ENCODE results near the gene CLTCL1. TPM values are rescaled to one million over a fixed set of nuclear protein-coding genes. Genes with fewer than 3 reads are reported as not detected.

The CLTCL1 gene
- total and polyA plus RNA-seq, 9 of the 15 experiments (the other 6 are each of a cell fraction or from before 2014, with no cell fraction given): 1.1 to 11.7 (median 5.0) TPM

DNA sequence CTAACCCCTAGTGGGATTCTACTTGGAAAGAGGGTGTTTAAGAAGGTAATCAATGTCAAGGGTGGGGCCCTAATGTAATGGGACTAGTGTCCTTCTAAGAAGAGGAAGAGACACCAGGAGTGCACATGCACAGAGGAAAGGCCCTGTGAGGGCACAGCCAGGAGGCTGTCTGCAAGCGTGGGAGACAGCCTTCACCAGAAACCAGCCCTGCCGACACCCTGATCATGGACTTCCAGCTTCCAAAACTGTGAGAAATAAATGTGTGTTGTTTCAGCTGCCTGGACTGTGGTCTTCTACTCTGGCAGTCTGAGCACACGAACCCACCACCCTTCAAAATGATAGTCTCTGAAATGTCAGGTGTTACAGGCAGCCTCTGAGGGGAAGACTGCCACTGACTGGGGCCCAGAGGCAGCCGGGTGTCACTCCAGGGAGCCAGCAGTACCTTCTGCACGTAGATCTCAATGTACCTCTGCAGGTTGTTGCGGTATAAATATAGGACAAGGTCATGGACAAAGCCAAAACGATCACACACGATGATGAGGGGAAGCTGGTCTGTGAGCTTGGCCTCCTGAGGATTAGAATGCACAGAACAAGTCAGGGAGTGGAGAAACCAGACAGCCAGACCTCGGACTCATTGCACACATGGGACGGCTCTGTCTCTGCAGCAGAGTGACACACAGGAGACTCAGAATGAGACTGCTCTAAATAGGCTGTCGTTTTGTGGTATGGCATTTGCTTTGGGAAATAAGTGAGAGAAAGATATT, 69.1 kb downstream of the CLTCL1 start (continued):
- TF ChIP-seq, protein P1, sequence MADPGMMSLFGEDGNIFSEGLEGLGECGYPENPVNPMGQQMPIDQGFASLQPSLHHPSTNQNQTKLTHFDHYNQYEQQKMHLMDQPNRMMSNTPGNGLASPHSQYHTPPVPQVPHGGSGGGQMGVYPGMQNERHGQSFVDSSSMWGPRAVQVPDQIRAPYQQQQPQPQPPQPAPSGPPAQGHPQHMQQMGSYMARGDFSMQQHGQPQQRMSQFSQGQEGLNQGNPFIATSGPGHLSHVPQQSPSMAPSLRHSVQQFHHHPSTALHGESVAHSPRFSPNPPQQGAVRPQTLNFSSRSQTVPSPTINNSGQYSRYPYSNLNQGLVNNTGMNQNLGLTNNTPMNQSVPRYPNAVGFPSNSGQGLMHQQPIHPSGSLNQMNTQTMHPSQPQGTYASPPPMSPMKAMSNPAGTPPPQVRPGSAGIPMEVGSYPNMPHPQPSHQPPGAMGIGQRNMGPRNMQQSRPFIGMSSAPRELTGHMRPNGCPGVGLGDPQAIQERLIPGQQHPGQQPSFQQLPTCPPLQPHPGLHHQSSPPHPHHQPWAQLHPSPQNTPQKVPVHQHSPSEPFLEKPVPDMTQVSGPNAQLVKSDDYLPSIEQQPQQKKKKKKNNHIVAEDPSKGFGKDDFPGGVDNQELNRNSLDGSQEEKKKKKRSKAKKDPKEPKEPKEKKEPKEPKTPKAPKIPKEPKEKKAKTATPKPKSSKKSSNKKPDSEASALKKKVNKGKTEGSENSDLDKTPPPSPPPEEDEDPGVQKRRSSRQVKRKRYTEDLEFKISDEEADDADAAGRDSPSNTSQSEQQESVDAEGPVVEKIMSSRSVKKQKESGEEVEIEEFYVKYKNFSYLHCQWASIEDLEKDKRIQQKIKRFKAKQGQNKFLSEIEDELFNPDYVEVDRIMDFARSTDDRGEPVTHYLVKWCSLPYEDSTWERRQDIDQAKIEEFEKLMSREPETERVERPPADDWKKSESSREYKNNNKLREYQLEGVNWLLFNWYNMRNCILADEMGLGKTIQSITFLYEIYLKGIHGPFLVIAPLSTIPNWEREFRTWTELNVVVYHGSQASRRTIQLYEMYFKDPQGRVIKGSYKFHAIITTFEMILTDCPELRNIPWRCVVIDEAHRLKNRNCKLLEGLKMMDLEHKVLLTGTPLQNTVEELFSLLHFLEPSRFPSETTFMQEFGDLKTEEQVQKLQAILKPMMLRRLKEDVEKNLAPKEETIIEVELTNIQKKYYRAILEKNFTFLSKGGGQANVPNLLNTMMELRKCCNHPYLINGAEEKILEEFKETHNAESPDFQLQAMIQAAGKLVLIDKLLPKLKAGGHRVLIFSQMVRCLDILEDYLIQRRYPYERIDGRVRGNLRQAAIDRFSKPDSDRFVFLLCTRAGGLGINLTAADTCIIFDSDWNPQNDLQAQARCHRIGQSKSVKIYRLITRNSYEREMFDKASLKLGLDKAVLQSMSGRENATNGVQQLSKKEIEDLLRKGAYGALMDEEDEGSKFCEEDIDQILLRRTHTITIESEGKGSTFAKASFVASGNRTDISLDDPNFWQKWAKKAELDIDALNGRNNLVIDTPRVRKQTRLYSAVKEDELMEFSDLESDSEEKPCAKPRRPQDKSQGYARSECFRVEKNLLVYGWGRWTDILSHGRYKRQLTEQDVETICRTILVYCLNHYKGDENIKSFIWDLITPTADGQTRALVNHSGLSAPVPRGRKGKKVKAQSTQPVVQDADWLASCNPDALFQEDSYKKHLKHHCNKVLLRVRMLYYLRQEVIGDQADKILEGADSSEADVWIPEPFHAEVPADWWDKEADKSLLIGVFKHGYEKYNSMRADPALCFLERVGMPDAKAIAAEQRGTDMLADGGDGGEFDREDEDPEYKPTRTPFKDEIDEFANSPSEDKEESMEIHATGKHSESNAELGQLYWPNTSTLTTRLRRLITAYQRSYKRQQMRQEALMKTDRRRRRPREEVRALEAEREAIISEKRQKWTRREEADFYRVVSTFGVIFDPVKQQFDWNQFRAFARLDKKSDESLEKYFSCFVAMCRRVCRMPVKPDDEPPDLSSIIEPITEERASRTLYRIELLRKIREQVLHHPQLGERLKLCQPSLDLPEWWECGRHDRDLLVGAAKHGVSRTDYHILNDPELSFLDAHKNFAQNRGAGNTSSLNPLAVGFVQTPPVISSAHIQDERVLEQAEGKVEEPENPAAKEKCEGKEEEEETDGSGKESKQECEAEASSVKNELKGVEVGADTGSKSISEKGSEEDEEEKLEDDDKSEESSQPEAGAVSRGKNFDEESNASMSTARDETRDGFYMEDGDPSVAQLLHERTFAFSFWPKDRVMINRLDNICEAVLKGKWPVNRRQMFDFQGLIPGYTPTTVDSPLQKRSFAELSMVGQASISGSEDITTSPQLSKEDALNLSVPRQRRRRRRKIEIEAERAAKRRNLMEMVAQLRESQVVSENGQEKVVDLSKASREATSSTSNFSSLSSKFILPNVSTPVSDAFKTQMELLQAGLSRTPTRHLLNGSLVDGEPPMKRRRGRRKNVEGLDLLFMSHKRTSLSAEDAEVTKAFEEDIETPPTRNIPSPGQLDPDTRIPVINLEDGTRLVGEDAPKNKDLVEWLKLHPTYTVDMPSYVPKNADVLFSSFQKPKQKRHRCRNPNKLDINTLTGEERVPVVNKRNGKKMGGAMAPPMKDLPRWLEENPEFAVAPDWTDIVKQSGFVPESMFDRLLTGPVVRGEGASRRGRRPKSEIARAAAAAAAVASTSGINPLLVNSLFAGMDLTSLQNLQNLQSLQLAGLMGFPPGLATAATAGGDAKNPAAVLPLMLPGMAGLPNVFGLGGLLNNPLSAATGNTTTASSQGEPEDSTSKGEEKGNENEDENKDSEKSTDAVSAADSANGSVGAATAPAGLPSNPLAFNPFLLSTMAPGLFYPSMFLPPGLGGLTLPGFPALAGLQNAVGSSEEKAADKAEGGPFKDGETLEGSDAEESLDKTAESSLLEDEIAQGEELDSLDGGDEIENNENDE (IDR thresholded peaks at IDR 0.05; ENCODE audit: low read depth, low read length): no peak
- no peak for TF ChIP-seq SMAD4 (CRISPR knock-in tag; conservative IDR thresholded peaks at IDR 0.05)
